ENCODE data around the gene ZNF862.

- TF ChIP-seq CTCF (IDR thresholded peaks at IDR 0.05) (no peak), EZH2 (IDR thresholded peaks at IDR 0.05; ENCODE audit: borderline replicate concordance, insufficient read depth, low read depth, low read length, poor library complexity, severe bottlenecking) (no peak)
Measured at GRCh38 chr7:149854611-149855360, 16.6 kb downstream of the ZNF862 start.
